BJ (cell line): ENCODE data around the gene SRCIN1. TPM values are rescaled to one million over a fixed set of nuclear protein-coding genes. Genes with fewer than 3 reads are reported as not detected.

Experiments
- CTCF ChIA-PET: fragments of 350-600 bp; formaldehyde crosslinking; extraction: SDS; loops from one replicate; lab custom pipeline; 2021; ENCODE audit warnings: antibody characterized with exemption, inconsistent platforms; lab: Yijun Ruan, JAX
- POLR2A ChIA-PET: fragments of 300-600 bp; sonication (Branson Sonifier 250); formaldehyde crosslinking; extraction: SDS; loops from one replicate; lab custom pipeline; 2021; ENCODE audit warnings: antibody characterized with exemption; lab: Charles Lee
- DNase-seq: peaks from one replicate; pipeline ENCODE4 v3.0.0-alpha.2; 2011; ENCODE audit warnings: low read depth
- H3K27me3 ChIP-seq: 2 replicates; pipeline ENCODE4 v1.6.0; 2011; ENCODE audit warnings: low read length; ENCODE audit not compliant: control insufficient read depth, insufficient read depth
- H3K36me3 ChIP-seq: 2 replicates; pipeline ENCODE4 v1.5.1; 2011; ENCODE audit warnings: low read length; ENCODE audit not compliant: control insufficient read depth, insufficient read depth
- H3K4me3 ChIP-seq: 2 replicates; pipeline ENCODE4 v1.5.1; 2011; ENCODE audit warnings: low read depth, mild to moderate bottlenecking, control low read depth, low read length
- polyA plus RNA-seq: library from polyadenylated mRNA; depleted of rRNA; stranded (reverse); fragments of >200 nt; gene quantifications from 2 replicates; pipeline ENCODE4 v1.2.3, GENCODE V29; 2011
- TF ChIP-seq, protein P1 (sequence below): IDR thresholded peaks from 2 replicates; pipeline ENCODE4 v1.5.1; 2011; ENCODE audit warnings: low read depth, mild to moderate bottlenecking, control low read depth, inconsistent platforms, low read length, moderate library complexity; ENCODE audit not compliant: insufficient read depth

Gene SRCIN1
- polyA plus RNA-seq, 1 experiment: not detected

DNA sequence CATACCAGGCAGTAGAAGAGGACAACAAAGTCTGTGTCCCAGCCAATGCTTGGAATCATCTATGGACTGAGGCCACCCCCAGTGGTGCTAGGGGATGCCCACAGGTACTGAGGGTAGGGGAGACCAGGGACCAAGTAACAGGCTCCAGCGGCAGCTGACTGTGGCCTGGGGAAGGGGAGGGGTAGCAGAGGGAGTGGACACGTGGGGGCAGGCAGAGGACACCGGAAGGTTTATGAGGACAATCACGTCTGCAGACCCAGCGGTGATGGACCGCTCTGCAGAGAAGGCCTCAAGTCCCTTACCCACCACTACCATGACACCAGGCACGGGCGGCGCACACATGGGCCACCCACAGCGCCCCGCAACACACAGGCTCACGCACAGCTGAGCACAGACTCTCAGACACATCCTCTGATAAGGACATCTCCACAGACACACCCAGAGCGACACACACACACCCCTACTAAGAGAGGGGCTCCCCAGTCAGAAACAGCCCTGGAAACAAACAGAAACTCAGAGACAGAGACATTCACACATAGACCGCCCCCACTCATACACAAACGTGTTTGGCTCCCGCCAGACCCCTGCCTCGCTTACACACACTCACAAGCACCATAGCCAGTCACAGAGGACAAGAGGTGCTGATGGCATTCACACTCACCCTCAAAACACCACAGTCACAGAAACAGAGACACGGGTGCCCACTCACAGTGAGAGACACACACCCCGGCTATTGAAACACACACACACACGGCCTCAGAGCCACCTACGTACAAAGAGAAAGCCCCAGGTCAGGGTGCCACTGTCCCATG is 35.8 kb downstream of the SRCIN1 start:
- Histone ChIP-seq H3K27me3 (peaks cover 51% of the 10 kb centered on the region), H3K4me3 (no peak overlapping the region), H3K36me3 (no peaks in the 10 kb centered on the region)
- TF ChIP-seq, protein P1, sequence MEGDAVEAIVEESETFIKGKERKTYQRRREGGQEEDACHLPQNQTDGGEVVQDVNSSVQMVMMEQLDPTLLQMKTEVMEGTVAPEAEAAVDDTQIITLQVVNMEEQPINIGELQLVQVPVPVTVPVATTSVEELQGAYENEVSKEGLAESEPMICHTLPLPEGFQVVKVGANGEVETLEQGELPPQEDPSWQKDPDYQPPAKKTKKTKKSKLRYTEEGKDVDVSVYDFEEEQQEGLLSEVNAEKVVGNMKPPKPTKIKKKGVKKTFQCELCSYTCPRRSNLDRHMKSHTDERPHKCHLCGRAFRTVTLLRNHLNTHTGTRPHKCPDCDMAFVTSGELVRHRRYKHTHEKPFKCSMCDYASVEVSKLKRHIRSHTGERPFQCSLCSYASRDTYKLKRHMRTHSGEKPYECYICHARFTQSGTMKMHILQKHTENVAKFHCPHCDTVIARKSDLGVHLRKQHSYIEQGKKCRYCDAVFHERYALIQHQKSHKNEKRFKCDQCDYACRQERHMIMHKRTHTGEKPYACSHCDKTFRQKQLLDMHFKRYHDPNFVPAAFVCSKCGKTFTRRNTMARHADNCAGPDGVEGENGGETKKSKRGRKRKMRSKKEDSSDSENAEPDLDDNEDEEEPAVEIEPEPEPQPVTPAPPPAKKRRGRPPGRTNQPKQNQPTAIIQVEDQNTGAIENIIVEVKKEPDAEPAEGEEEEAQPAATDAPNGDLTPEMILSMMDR: no peak
- no peak for DNase-seq
- ChIA-PET POLR2A (no interaction called here), CTCF (no interaction called here)

DNA sequence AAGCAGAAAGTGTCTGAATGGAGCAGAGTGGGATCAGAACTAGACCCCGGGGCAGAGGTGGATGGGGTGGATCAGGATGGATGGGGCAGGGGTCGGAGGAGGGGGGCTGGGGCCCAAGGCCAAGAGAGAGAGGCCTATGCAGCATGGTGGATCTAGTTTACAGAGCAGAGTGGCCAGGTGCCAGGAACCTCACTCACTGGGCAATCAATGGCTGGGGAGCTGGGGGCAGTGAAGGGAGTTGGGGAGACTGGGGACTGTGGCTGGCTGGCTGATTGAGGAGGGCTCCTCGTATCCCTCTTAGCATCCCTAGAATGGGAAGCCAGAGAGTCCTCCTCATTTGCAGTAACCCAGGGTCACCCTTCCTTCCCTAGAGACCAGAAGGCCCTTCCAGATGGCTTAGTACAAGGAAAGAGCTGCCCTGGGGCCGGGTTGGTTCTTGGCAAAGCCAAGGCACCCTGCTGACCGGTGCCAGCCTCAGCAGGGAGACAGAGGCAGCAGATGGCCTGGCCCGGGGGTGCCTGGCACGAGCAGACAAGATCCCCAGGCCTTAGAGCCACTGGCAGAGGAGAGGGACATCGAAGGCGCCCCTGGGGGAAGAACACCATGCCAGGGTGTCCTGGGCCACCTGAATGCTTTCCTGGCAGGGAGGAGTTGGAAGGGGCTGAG is 36.8 kb downstream of the SRCIN1 start:
- CTCF ChIA-PET: no interaction called here
- no peaks in the 10 kb centered on the region for H3K36me3 ChIP-seq
- H3K27me3 ChIP-seq: peaks cover 53% of the 10 kb centered on the region
- TF ChIP-seq, protein P1: no peak
- POLR2A ChIA-PET: no interaction called here
- H3K4me3 ChIP-seq: no peak overlapping the region
- DNase-seq: no peak

DNA sequence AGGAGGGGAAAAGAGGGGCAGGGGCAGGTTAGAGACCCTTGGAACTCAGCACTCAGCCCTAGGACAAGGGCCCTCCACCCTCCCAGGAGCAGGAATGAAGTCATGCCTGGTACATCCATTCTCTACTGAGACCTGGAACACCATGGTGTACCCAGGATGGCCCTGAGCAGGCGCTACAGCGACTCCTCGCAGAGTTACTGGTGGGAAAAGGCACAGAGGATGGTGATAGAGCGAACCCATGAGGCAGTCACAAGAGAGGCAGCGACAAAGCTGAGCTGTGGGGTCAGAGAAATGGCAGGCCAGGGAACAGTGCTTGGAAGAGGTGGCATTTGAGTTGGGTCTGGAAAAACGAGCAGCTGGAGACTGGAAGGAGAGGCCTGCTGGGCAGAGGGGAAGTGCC is 37.5 kb downstream of the SRCIN1 start:
- POLR2A ChIA-PET: no interaction called here
- Histone ChIP-seq H3K36me3 (no peaks in the 10 kb centered on the region), H3K27me3 (peaks cover 48% of the 10 kb centered on the region), H3K4me3 (no peak overlapping the region)
- DNase-seq: no peak
- CTCF ChIA-PET: no interaction called here
- TF ChIP-seq, protein P1: no peak

DNA sequence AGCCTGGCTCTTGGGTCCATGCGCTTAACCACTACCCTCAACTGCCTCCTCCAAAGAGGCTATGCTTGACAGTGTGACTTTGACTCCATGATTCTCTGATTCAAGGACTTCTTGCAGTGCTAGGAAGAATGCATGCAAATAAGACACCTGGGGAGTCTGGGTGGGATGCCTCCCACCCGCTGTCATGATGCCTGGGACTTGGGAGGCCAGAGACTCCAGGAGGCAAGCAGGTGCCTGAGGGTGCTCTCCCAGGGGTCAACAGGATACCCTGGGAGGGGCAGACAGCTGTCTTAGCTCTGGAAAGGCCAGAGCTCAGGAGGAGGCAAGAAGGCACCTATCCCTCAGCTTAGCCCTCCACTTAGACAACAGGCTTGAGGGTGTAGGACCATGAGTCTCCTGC is 38.4 kb downstream of the SRCIN1 start:
- Histone ChIP-seq H3K27me3 (peaks cover 44% of the 10 kb centered on the region), H3K36me3 (no peaks in the 10 kb centered on the region), H3K4me3 (no peak overlapping the region)
- ChIA-PET POLR2A (no interaction called here), CTCF (interaction anchor here (0.7 to 2.9 kb wide), 3 partner anchors 9 to 100 kb away, joined by 3 to 10 read pairs (median 10); no protein-coding TSS in a partner anchor)
- TF ChIP-seq, protein P1: no peak
- no peak for DNase-seq

DNA sequence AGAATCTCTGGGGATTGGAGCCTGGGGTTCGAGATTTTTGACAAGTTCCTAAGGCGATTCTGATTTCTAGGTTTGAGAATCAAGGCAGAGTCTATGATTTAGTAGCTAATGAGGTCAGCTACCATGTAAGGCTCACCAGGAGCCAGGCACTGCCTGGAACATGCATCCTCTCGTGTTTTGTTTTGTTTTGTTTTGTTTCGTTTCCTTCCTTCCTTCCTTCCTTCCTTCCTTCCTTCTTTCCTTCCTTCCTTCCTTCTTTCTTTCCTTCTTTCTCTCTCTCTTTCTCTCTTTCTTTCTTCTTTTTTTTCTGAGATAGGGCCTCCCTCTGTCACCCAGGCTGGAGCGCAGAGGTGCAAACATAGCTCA is 39.1 kb downstream of the SRCIN1 start:
- Histone ChIP-seq H3K36me3 (no peaks in the 10 kb centered on the region), H3K4me3 (no peak overlapping the region), H3K27me3 (peaks cover 40% of the 10 kb centered on the region)
- ChIA-PET CTCF (interaction anchor here (1.7 to 2.9 kb wide), 2 partner anchors 8 to 101 kb away, joined by 10 read pairs; no protein-coding TSS in a partner anchor), POLR2A (no interaction called here)
- DNase-seq: no peak
- TF ChIP-seq, protein P1: no peak
